Measurements from ENCODE around the gene ING5.

The ING5 gene

DNA sequence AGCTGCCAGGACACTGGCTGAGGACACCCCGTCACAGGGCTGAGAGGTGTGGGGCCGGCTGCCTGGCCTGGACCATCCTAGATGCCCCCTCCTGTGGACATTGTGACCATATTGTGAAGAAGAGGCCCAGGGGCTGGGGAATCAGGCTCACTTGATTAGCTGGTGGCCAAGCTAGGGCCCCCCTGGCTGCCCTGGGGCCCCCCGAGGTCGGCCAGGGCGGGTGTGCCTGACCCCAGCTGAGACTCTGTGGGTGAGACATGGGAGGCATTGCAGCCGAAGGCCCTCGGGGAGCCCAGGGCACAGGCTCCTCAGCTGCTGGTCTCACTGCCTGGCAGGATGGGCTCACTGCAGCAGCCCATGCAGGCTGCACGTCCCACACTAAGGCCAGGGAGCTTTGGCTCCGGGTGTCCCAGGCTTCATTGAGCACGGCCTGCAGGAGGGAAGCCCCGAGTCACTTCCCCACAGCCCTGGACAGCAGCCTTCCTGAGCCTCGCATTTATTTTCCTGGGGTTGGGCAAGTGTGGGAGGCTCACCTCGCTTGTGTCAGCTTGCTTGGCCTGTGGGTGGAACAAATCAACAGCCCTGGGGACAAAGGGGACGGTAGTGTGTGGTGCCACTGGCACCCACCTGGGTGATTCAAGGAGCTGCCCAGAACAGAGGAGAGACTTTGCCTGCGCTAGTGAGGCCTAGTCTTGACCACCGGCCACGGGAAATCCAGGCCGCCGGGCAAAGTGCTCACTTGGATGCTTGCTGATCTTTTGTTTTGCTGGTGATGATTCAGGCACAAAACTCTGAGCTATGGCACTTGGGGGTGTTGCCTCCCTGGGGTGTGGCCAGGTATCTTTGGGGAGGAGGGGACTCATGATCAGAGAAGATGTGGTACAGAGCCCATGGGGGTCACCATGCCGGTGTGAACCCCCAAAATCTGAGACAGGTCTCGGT, 76.1 kb downstream of the ING5 start:
- no peak for DNase-seq

Measured in hippocampal formation (tissue), 2 donors.